AG04449 (cell line): ENCODE results near the gene DECR2.
"Not testable (repeated sequence)": the region's sequence is repeated elsewhere in the genome, so short reads cannot be mapped to it uniquely, and the experiment has no call there.

Experiments
- CTCF ChIA-PET: fragments of 350-600 bp; formaldehyde crosslinking; extraction: SDS; loops from one replicate; lab custom pipeline; 2021; ENCODE audit warnings: antibody characterized with exemption; lab: Yijun Ruan, JAX
- POLR2A ChIA-PET: fragments of 400-600, 350-600 bp; formaldehyde crosslinking; extraction: SDS; loops from one replicate; lab custom pipeline; 2020; ENCODE audit warnings: antibody characterized with exemption, inconsistent platforms; lab: Yijun Ruan, JAX
- DNase-seq: peaks from one replicate; pipeline ENCODE4 v3.0.0-alpha.2; 2010; ENCODE audit warnings: low read depth, low spot score
- H3K4me3 ChIP-seq: 2 replicates; pipeline ENCODE4 v1.5.1; 2011; ENCODE audit warnings: low read depth, mild to moderate bottlenecking, control low read depth, low read length
- TF ChIP-seq, protein P1 (sequence below): IDR thresholded peaks from one replicate; pipeline ENCODE4 v1.5.1; 2011; ENCODE audit warnings: mild to moderate bottlenecking, moderate library complexity, low read length, control low read depth, inconsistent platforms; ENCODE audit not compliant: insufficient read depth; ENCODE audit errors: missing control alignments

The DECR2 gene

DNA sequence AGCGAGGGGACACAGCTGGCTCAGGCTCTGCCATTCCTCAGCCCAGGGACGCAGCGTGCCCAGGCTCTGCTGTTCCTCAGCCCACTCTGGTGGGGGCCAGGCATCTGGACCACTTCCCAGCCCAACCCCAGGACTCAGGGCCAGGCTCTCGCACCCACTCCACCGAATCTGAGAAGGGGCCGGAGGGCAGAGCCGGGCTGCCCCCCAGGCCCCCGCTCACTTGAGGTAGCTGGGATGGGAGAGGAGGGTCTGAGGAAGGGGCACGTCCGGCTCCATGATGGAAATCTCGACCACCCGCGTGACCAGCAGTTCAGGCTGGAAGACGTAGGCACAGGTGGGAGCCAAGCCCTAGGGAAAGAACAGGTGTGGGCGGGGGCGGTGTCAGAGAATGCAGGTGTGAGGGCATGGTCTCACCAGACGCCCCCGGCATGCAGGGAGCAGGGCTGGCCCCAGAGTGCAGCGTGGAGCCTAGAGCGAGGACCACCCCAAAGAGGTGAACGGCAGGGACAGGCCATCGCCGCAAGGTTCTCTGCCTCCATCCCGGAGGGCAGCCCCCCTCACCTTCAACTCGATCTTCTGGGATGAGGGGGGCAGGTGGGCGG lies 24.8 kb upstream of the DECR2 start:
- DNase-seq, result no peak
- no peak overlapping the region for H3K4me3 ChIP-seq
- CTCF ChIA-PET, result interaction anchor here (1.4 kb wide), 1 partner anchor 15 kb away, joined by 3 read pairs; no protein-coding TSS in a partner anchor
- TF ChIP-seq, protein P1, sequence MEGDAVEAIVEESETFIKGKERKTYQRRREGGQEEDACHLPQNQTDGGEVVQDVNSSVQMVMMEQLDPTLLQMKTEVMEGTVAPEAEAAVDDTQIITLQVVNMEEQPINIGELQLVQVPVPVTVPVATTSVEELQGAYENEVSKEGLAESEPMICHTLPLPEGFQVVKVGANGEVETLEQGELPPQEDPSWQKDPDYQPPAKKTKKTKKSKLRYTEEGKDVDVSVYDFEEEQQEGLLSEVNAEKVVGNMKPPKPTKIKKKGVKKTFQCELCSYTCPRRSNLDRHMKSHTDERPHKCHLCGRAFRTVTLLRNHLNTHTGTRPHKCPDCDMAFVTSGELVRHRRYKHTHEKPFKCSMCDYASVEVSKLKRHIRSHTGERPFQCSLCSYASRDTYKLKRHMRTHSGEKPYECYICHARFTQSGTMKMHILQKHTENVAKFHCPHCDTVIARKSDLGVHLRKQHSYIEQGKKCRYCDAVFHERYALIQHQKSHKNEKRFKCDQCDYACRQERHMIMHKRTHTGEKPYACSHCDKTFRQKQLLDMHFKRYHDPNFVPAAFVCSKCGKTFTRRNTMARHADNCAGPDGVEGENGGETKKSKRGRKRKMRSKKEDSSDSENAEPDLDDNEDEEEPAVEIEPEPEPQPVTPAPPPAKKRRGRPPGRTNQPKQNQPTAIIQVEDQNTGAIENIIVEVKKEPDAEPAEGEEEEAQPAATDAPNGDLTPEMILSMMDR, result no peak
- POLR2A ChIA-PET, result no interaction called here

DNA sequence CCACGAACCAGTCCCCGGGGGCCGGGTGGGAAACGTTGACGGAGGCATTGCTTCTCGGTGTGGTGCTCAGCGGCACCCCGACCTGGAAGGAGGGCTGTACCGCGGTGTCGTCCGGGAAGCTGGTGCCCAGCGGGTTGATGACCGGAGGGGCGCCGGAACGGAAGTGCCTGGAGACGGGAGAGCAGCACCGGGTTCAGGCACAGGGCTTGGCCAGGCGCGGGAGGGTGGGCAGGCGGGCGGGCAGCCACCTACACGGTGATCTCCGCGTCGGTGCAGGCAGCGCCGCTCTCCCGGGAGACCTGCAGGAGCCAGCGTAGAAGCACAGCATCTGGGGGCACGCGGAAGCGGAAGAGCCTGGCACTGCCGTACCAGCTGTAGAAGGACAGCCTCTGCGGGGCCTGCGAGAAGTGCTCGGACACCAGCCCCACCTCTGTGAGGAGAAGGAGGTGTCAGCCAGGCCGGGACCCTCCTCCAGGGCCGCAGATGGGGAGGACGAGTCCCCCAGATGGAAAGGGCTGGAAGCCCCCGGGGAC lies 24.2 kb upstream of the DECR2 start:
- TF ChIP-seq, protein P1, result no peak
- no peak for DNase-seq
- ChIA-PET CTCF (no interaction called here), POLR2A (no interaction called here)
- H3K4me3 ChIP-seq, result no peak overlapping the region

DNA sequence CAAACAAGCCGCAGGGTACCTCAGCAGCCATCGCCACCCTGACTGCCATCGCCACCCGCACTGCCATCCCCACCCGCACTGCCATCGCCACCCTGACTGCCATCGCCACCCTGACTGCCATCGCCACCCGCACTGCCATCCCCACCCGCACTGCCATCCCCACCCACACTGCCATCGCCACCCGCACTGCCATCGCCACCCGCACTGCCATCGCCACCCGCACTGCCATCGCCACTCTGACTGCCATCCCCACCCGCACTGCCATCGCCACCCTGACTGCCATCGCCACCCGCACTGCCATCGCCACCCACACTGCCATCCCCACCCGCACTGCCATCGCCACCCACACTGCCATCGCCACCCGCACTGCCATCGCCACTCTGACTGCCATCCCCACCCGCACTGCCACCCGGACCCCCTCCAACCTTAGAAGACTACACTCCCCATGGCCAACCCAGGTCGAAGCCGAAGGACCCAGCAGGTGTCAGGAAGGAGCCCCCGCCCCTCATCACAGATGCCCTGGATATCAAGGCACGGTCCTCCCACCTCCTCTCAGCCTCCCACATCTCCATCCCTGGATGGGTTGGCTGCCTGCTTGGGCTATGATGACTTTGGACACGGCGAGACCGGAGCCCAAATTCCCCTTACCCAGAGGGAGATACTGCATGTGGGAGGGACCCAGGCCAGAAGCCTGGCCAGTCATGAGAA lies 23.4 kb upstream of the DECR2 start:
- POLR2A ChIA-PET, DNase-seq, H3K4me3 ChIP-seq: not testable (repeated sequence)
- CTCF ChIA-PET, result interaction anchor here (1.2 kb wide), 1 partner anchor 143 kb away, joined by 3 read pairs; the partner anchor contains the start of gene FAM234A

DNA sequence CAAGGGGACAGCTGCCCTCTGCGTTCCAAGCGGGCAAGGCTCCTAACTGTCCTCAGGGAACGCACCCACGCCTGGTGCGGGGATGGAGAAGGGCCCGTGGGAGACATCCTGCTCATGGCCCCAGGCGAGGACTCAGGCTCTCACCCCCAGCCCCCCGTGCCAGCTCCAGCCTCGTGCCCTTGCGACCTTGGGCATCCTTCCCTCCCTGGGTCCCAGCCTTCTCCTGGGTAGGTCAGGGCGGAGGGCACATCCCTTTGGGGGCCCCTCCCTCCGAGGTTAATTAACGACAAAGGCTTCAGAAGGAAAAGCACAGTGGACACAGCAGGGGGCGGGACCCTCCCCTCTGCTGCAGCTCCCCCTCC lies 22.9 kb upstream of the DECR2 start:
- POLR2A ChIA-PET, result no interaction called here
- DNase-seq, result no peak
- CTCF ChIA-PET, result interaction anchor here (1.2 kb wide), 1 partner anchor 144 kb away, joined by 3 read pairs; the partner anchor contains the start of gene FAM234A
- no peak overlapping the region for H3K4me3 ChIP-seq
- TF ChIP-seq, protein P1, result no peak

DNA sequence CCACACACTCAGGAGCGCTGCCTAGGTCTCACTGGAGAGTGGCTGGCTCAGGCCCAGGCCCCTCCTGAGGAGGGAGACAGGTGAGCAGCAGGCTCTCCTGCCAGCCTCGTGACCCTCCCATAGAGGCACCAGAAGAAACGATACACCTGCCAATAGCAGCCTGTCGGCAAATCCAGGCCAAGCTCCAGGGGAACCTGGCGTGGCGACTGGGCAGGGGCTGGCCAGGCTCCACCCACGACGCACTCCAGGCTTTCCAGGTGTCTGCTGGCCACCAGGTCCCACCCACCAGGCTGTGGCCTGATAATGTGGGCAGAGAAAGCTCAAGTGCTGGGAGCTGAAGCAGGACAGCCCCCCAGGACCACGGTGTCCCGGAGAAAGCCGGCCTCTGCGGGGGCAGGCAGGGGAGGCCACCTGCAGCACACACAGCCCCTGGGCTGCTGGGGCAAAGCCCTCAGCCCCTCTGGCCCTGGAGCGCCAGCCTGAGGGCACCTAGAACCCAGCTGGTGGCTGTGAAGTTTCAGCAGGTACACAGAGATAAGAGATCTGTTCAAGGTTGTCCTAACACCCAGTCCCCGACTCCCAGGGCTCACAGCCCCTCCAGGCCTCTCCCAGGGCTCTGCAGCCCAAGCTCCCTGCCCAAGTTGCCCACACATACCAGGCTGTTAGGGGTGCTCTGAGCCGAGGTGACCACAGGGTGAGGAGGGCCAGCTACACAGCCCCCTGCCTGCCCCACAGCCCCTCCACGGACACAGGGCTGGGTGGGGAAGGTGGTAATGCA lies 22.3 kb upstream of the DECR2 start:
- H3K4me3 ChIP-seq, result no peak overlapping the region
- POLR2A ChIA-PET, result no interaction called here
- CTCF ChIA-PET, result interaction anchor here (0.9 to 1.2 kb wide), 2 partner anchors 141 to 145 kb away, joined by 3 read pairs; partner anchors contain the start of gene FAM234A
- TF ChIP-seq, protein P1, result no peak
- no peak for DNase-seq

DNA sequence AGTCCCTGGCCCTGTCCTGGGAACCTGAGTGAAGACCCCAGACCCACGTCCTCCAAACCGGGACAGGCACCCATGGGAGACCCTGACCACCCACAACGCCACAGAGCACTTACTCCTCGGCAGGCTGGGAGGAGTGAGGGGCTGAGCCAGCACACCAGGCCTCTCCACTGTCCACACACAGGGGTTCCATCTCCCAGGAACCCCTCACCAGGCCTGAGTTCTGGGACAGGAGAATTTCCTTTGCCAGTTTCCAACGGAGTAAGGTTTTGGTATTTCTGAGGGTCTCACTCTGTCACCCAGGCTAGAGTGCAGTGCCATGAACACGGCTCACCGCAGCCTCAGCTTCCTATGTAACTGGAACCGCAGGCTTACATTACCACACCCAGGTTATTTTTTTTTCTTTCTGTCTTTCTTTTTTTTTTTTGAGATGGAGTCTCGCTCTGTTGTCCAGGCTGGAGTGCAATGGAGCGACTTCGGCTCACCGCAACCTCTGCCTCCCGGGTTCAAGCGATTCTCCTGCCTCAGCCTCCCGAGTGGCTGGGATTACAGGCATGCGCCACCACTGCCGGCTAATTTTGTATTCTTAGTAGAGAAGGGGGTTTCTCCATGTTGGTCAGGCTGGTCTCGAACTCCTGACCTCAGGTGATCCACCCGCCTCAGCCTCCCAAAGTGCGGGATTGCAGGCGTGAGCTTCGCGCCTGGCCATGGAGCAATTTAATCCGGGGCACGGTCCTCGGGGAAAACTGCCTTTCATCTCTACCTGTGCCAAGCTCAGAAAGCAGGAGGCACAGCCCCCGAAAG lies 21.5 kb upstream of the DECR2 start:
- peak overlapping the region; percentile 70 for H3K4me3 ChIP-seq
- POLR2A ChIA-PET, result no interaction called here
- no peak for DNase-seq
- TF ChIP-seq, protein P1, result no peak
- CTCF ChIA-PET, result interaction anchor here (0.9 kb wide), 1 partner anchor 140 kb away, joined by 3 read pairs; no protein-coding TSS in a partner anchor
